Activated CD4-positive, alpha-beta T cell treated with anti-CD3 and anti-CD28 coated beads for 36 hours (primary cell): ENCODE results near the gene ACCS. TPM values are rescaled to one million over a fixed set of nuclear protein-coding genes. Genes with fewer than 3 reads are reported as not detected.

Experiments used
- total RNA-seq, 2 experiments: library from RNA; stranded (reverse); gene quantifications; one replicate each; pipeline ENCODE4 v1.2.3, GENCODE V29; 2021

The ACCS gene
- total RNA-seq, 2 experiments from 2014 or later, result 6.6 to 7.2 TPM

Other genes with a start within 250 kb of the ACCS start
- 10 to 100 TPM; 41.9 to 42.3 TPM for gene ALKBH3, start 185.4 kb upstream of the ACCS start, total RNA-seq
- under 1 TPM; 0.42 to 0.62 TPM for gene C11orf96, start 123.6 kb upstream of the ACCS start, total RNA-seq
- not detected for gene ACCSL, start 18.3 kb upstream of the ACCS start, total RNA-seq
- 10 to 100 TPM; 18.4 to 20.6 TPM for gene EXT2, start 29.4 kb downstream of the ACCS start, total RNA-seq
- not detected for gene ALX4, start 243.9 kb downstream of the ACCS start, total RNA-seq